GM18951 (cell line): ENCODE results near the gene NUP188.

Source experiments
- POLR2A ChIP-seq: IDR thresholded peaks from 4 replicates; pipeline ENCODE4 v1.6.1; 2011; ENCODE audit warnings: mild to moderate bottlenecking; ENCODE audit not compliant: insufficient read length, insufficient read depth; ENCODE audit errors: extremely low read depth
- in situ Hi-C: fragments of 300-500 bp; cut with MboI; formaldehyde crosslinking; loops from one replicate; pipeline ENCODE4 v1.12.0; 2022; ENCODE audit warnings: low sequenced_read_pairs, mixed read lengths, inconsistent platforms; ENCODE audit not compliant: unreplicated experiment

NUP188 gene

DNA sequence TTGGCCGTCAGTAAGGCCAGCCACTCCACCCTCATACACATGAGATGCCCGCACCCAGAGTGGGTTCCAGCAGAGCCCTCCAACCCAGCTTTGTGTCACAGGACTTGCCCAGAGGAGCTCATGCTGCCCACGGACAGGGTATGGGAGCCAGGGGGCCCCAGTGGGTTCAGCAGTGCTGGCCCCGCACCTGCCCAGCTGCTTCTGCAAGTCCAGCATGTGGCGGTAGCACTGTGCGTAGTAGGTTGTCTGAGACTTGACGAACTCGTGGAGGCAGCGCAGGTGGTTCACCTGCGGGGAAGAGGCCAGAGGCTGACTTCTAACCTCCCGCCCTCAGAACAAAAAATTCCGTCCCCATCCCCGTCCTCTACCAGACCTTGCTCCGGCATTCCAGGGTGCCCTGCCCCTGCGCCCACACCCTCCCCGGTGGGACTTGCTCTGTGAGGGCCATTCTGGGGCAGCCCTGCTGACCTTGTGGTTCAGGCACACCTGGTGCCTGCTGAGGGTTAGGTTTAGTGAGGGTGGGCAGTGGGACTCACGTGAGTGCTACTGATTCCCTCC is 62.2 kb downstream of the NUP188 start:
- in situ Hi-C loops = no loop called here
- no peak for TF ChIP-seq POLR2A

DNA sequence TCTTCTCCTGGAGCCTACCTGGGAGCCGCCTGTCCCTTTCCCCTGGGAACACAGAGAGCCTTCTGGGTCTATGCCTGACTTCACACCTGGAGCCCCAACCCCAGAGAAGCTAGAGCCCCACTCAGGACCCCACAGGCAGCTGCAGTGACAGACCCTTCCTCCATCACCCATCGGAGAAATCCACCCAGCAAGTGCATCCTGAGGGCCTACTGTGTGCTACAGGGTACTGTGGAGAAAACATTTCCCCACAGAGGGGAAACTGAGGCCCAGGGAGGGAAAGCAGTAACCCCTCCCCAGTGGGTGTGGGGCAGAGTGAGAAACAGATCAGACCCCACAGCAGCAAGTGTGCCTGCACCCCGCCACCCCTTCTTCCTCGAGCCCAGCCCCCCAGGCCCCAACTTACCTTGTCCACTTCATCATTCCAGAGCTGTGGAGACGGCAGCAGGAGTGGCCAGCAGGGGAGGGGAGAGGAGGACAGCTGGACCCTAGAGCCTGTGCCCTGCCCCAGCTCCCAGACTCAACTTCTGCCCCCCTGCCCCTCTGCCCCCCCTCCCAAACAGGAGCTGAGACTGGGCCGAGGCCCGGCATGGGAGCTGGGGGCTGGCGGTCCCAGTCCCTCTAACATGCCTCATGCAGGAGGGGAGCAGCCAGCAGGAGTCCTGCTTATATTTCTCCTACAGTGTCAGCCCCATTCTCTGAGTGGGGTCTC is 62.9 kb downstream of the NUP188 start:
- in situ Hi-C loops = no loop called here
- TF ChIP-seq POLR2A = no peak

DNA sequence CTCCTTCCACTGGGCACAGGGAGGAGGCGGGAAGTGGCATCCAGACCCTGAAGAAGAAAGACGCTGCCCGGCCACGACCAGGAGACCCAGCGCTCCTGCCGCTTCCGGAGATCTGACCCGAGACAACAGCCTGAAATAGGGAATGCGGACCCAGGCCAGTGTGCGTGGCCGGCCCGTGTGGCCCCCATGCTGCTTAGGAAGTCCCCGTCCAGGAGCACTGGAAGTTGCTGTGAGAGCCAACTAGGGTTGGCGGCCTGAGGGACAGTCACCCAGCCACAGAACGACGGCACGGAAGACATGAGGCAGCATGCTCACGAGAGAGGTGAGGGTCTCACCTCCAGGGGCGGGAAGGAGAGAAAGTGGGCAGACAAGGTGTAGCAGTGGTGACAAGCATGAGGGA is 63.7 kb downstream of the NUP188 start:
- no peak for TF ChIP-seq POLR2A
- in situ Hi-C loops = no loop called here

DNA sequence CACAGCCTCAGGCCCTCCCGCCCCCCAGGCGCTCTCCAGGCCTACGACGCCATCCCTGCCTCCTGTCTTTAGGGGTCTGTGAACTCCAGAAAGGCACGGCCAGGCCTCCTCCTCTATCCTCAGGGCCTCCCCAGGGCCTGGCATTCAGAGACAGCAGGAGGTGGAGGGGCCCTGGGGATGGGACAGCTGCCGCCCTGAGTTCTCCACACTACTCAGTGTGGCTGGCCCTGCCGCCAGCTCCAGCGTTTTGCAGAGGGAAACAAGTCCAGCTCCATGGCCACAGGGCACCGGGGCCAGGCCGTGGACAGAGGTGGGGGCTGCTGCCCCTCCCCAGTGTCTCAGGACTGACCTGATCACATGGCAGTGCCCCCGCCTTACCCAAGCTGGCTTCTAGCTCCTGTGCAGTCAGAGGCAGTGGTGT is 64.3 kb downstream of the NUP188 start:
- TF ChIP-seq POLR2A = no peak
- in situ Hi-C loops = no loop called here

DNA sequence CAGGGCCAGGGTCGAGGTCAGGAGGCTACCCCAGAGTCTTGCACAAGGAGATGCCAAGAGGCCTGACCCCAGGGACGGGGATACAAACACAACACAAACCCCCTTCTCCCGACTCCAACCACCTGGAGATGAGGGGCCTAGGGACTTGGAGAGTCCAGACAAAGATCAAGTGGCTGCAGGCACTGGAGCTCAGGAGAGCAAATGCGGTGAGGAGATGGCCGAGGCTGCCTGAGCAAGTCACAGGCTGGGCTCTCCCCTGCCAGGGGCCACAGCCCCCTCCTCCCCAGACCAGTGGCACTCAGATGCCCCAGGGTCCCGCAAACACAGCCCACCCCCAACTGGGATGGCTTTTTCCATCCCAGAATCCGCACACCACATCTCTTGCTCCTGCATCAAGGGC is 64.8 kb downstream of the NUP188 start:
- in situ Hi-C loops = no loop called here
- TF ChIP-seq POLR2A = no peak

DNA sequence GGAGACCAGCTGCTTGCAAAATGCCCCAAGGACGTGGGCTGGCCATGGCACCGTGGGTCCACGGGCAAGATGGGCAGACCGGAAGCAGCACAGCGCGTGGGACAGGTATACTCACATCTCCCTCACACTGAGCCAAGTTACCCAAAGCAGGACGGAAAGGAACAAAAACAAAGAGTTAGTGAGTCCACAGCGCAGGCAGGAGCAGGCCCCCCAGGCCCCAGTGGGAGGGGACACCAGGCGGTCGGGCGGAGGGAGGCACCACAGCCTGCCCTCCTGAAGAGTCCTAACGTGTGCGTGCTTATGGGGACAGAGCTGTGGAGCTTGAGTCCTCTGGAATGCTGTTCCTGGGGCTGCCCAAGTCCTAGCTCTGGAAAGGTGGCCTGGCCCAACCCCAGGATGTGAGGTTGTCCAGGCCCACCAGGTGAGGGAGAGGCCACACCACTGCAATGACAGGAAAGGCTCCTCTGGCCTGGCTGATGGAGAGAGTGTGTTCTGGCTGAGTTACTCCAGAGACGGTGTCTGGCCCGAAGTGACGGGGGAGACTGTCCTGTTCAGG is 65.5 kb downstream of the NUP188 start:
- no peak for TF ChIP-seq POLR2A
- in situ Hi-C loops = no loop called here

DNA sequence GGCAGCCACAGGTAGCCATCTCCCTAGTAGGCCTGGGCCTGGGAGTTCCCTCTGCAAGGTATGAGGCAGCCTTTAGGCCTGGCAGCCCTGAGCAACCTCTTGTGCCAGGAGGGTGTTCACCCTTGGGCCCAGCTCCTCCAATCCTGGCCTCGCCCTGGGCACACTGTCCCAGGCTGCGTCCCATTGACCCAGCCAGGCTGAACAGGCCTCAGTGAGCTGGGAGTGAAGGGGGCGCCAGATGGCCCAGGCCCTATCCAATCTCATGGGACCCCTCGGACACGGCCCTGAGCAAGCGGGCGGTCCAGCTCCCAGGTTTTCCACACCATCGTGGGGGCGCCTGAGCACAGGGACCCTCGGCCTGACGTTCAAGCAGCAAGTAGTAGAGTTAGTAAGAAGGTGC is 66.2 kb downstream of the NUP188 start:
- TF ChIP-seq POLR2A = no peak
- in situ Hi-C loops = no loop called here

DNA sequence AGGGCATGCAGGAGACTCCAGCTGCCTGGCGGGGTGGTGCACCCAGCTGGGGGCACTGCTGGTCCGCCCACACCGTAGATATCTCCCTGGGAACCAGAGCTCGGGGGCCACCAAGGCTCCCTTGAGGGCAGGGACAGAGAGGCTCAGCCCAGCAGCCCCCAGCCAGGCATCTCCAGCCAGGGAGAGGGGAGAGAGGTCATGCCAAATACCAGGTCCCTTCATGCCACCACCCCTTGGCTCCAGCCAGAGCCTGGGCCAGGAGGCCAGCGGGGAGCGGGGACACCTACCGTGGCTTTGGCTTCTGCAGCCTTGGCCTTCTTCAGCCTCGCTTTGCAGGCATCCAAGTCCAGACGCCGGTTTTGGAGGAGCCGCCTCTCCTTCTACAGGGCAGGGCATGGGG is 66.6 kb downstream of the NUP188 start:
- no peak for TF ChIP-seq POLR2A
- in situ Hi-C loops = no loop called here

DNA sequence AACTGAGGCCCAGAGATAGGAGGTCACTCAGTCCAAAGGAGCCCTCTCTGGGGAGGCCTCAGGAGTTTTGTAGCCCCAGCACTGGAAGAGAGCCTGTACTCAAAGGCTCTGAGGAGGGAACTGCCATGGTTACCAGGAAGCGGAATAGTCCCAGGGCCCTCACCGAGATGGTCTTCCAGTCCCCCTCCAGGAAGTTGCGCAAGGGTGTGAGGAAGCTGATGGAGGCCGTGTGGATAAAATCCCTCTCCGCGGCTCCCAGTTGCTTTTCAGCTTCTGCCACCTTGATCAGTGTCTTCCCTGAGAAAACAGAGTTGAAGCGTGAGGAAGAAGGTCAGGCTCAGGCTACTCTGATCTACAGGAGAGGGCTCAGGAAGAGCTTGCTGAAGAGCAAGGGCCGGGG is 67.1 kb downstream of the NUP188 start:
- in situ Hi-C loops = no loop called here
- TF ChIP-seq POLR2A = no peak

DNA sequence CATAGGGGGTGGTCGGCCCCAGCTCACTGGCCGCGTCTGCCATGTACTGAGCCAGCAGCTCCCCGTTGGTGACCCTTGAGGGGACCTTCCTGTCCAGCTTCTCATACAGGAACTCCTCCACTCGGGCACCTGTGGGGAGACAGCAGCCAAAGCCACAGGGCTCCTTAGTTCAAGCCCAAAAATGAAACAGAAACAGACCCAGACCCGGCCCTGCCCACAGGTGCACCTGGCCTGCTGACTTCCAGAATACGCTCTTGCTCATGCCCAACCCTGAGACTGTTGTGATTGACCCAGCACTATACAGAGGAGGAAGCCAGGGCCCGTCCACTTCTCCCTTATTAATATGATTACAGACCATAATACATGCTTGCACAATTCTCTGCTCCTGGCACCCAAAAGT is 73.6 kb downstream of the NUP188 start:
- in situ Hi-C loops = no loop called here
- TF ChIP-seq POLR2A = peak; percentile 27

DNA sequence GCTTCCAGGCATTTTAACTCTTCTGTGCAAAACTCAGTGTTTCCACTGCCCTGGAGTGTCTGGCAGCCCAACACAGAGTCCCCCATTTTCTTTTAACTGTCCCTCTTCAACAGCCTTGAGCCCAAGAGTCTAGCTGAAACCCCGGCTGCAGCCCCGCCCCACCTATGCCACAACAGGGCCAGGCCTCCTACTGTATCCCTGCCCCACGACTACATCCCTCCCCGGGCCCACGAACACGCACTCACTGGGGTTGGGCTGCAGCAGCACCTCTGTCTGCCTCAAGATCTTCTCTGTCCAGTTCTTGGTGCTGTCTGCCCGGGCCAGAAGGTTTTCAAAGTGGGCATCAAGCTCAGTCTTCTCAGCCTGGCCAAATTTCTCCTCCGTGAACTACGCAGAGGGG is 74.5 kb downstream of the NUP188 start:
- in situ Hi-C loops = no loop called here

DNA sequence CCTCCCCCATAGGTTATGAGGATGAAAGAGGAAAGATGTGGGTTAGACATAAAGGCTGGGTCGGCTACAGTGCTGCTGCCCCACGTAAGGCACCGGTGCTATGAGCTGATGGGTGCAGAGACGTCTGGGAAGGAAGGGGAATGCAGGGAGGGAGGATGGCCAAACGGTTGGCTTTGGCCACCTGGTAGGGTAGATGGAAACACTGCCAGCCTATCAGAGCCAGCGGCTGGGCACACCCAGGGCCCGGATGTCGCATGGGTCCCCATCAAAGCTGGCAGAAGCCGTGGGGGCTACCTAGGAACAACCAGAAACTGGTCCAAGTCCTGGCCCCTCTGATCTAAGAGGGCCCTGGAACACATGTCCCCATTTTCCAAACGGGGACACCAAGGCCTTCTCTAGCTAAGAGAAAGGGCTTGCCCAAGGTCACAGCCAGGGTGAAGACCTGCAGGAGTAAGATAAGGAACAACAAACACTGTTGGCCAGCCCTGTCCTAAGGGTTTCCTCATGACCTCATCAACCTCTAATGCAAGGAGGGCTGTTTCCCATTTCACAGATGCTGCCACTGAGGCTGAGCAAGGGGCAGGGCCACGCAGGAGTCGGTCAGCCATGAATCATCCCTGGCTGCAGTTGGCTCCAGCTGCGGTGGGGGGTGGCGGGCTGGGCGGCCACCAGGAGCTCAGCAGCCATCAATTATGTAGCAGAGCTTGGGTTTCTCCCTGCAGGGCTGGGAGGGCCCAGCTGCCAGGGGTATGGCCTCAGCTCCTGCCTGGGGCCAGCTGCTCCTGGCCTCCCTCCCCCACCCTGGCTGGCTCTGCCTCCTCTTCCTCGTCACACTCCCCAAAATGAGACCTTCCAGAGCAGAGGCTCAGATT is 75.8 kb downstream of the NUP188 start:
- no peak for TF ChIP-seq POLR2A
- in situ Hi-C loops = no loop called here

More for the DNA sequence above, 74.5 kb downstream of the NUP188 start:
- no peak for TF ChIP-seq POLR2A

DNA sequence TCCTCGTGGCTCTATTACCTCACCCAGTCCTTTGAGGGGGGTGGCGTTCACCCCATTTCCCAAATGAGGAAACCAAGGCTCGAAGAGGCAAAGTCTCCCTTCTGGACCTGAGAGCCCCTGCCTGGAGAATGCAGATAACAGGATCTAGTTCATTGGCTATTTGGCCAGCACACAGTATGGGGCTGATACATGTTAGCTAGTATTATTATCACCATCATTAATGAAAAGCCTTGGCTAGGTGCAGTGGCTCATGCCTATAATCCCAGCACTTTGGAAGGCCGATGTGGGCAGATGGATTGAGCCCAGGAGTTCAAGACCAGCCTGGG is 76.4 kb downstream of the NUP188 start:
- no peak for TF ChIP-seq POLR2A
- in situ Hi-C loops = no loop called here

DNA sequence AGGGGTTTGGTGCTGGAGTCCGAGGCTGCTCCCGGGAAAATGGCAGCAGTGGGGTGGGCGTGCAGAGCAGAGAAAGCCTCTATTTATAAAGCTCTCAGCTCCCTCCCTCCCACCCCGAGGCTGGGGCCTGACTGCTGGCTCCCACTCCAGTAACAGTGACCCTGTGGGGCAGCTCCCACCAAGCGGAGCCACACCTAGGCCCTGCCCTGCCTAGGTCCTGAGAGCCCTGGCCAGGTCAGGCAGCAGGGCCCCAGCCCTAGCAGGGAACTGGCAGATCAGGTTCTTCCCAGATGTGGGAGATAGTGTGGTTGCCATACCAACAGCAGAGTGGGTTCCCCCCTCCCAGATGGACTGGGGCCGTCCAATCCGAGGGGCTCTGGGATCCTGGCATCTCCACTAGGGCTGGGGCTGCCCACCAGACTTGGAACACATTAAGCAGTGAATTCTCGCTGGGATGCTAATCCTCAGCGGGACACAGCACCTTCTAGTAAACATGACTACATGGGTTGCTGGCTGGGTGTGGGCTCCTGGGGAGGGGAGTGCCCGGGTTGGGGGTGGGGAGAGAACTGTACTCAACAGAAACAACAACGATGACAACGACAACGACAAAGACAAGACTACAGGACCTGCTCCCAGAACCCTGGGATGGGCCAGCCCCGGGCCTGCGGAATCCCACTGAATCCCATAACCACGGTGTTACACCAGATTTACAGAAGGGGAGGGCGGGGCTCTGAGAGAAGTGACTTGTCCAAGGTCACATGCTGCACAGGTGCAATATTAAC is 79.1 kb downstream of the NUP188 start:
- no peak for TF ChIP-seq POLR2A
- in situ Hi-C loops = no loop called here
